GM19240 (cell line): ENCODE measurements around the gene AGPAT1.
"Not testable (repeated sequence)": the region's sequence is repeated elsewhere in the genome, so short reads cannot be mapped to it uniquely, and the experiment has no call there.

Experiments used
- DNase-seq: peaks from one replicate; pipeline ENCODE4 v3.0.0; 2011; ENCODE audit warnings: low spot score; ENCODE audit not compliant: insufficient read length

AGPAT1 gene

GRCh38 chr6:32175711-32176475 lies at the start of gene AGPAT1:
Gene AGPAT1, minus strand, starts transcription at chr6:32176084. Its CDS starts 4,588 bp downstream, at chr6:32171496.
- peak; percentile 98 for DNase-seq

- peak; percentile 24 for DNase-seq
Measured at GRCh38 chr6:32224696-32225095, 48.8 kb upstream of the AGPAT1 start.

- no peak for DNase-seq
Measured at GRCh38 chr6:32223258-32224235, 47.7 kb upstream of the AGPAT1 start, which contains the start of gene NOTCH4. Gene NOTCH4, minus strand, starts transcription at chr6:32224067. Its CDS starts 139 bp downstream, at chr6:32223928.

GRCh38 chr6:32222333-32223230 lies 46.7 kb upstream of the AGPAT1 start:
- DNase-seq: no peak

- no peak for DNase-seq
Measured at GRCh38 chr6:32220021-32220420, 44.1 kb upstream of the AGPAT1 start.

GRCh38 chr6:32218167-32218566 lies 42.3 kb upstream of the AGPAT1 start:
- no peak for DNase-seq

- no peak for DNase-seq
Measured at GRCh38 chr6:32216998-32217397, 41.1 kb upstream of the AGPAT1 start.

GRCh38 chr6:32216285-32216684 lies 40.4 kb upstream of the AGPAT1 start:
- no peak for DNase-seq

- DNase-seq: no peak
Measured at GRCh38 chr6:32215617-32216016, 39.7 kb upstream of the AGPAT1 start.

GRCh38 chr6:32214126-32214525 lies 38.2 kb upstream of the AGPAT1 start:
- DNase-seq: no peak

GRCh38 chr6:32213649-32214048 lies 37.8 kb upstream of the AGPAT1 start:
- no peak for DNase-seq

- DNase-seq: no peak
Measured at GRCh38 chr6:32212076-32212760, 36.3 kb upstream of the AGPAT1 start.

GRCh38 chr6:32211432-32211831 lies 35.5 kb upstream of the AGPAT1 start:
- DNase-seq: not testable (repeated sequence)

GRCh38 chr6:32210191-32210601 lies 34.3 kb upstream of the AGPAT1 start:
- DNase-seq: no peak

- no peak for DNase-seq
Measured at GRCh38 chr6:32208996-32209395, 33.1 kb upstream of the AGPAT1 start.

GRCh38 chr6:32204268-32204715 lies 28.4 kb upstream of the AGPAT1 start:
- DNase-seq: no peak

GRCh38 chr6:32203426-32204267 lies 27.8 kb upstream of the AGPAT1 start:
- DNase-seq: no peak

GRCh38 chr6:32202186-32202585 lies 26.3 kb upstream of the AGPAT1 start:
- no peak for DNase-seq

- DNase-seq: no peak
Measured at GRCh38 chr6:32200711-32201475, 25.0 kb upstream of the AGPAT1 start.
